HepG2 (cell line): Measurements from ENCODE around the gene MGAT5. TPM values are rescaled to one million over a fixed set of nuclear protein-coding genes. Genes with fewer than 3 reads are reported as not detected.

ENCODE experiments used
- ATAC-seq: fragments of 200-7000 bp; cut with Tn5 transposase; 3 replicates; pipeline ENCODE4 v1.9.1; 2020; ENCODE audit warnings: mild to moderate bottlenecking, moderate library complexity
- BruUV-seq: library from RNA; stranded (reverse); fragments of 400-500 nt; replicated peaks from 2 replicates; lab custom pipeline; 2021; lab: Mats Ljungman, UMichigan
- CTCF ChIA-PET: fragments of 300-600 bp; formaldehyde crosslinking; extraction: SDS; loops from one replicate; lab custom pipeline; 2021; ENCODE audit warnings: low total read pairs, inconsistent platforms, low intra/inter-chr PET ratio; lab: Yijun Ruan, JAX
- POLR2A ChIA-PET: fragments of 350-600 bp; sonication (Branson Sonifier 250); formaldehyde crosslinking; loops from one replicate; lab custom pipeline; 2020; ENCODE audit warnings: antibody characterized with exemption, inconsistent platforms; lab: Yijun Ruan, JAX
- DNase-seq: peaks from one replicate; pipeline ENCODE4 v3.0.0-alpha.2; 2015; ENCODE audit warnings: low spot score
- FAIRE-seq: peaks from 3 replicates; lab custom pipeline; 2011; peaks lifted over from hg19 to GRCh38; lab: Jason Lieb, UNC
- H2AFZ ChIP-seq: one replicate; pipeline ENCODE4 v1.6.1; 2011; ENCODE audit warnings: low read length, inconsistent platforms
- H3K27ac ChIP-seq: fragments of 300-600 bp; 3 replicates; pipeline ENCODE4 v1.8.0; 2011; ENCODE audit warnings: mixed run types, mild to moderate bottlenecking, mixed read lengths, low read length, inconsistent platforms; ENCODE audit not compliant: insufficient read depth; ENCODE audit errors: extremely low read length
- H3K27me3 ChIP-seq, 2 experiments: fragments of 200-600 bp in 1 of 2; 2 replicates in 1 of 2; 3 replicates in 1 of 2; pipeline versions ENCODE4 v1.6.0 to v1.8.0; 2011; ENCODE audit warnings: low read length in 2 of 2, mild to moderate bottlenecking in 2 of 2, moderate library complexity in 2 of 2, inconsistent platforms in 1 of 2; ENCODE audit not compliant: insufficient read depth in 2 of 2, control insufficient read depth in 1 of 2
- H3K36me3 ChIP-seq, 2 experiments: fragments of 200-600 bp in 1 of 2; replicated peaks in 1 of 2; 2 replicates in 1 of 2; 3 replicates in 1 of 2; pipeline versions ENCODE4 v1.5.1 to v1.8.0; 2011; ENCODE audit warnings: low read length in 2 of 2, inconsistent platforms in 1 of 2; ENCODE audit not compliant: insufficient read depth in 2 of 2, control insufficient read depth in 1 of 2
- H3K4me1 ChIP-seq: 2 replicates; pipeline ENCODE4 v1.5.1; 2012; ENCODE audit warnings: low read length, inconsistent platforms; ENCODE audit not compliant: insufficient read depth
- H3K4me2 ChIP-seq: 2 replicates; pipeline ENCODE4 v1.6.0; 2011; ENCODE audit warnings: low read depth, low read length, inconsistent platforms
- H3K4me3 ChIP-seq, 3 experiments: fragments of 200-600 bp in 1 of 3; sonication (generic), shearing (Covaris generic) in 1 of 3; replicated peaks in 1 of 3; 2 replicates each; pipeline ENCODE4 v1.5.1; 2011 to 2016; ENCODE audit warnings: low read length in 3 of 3, inconsistent platforms in 2 of 3, low read depth in 2 of 3, mild to moderate bottlenecking in 2 of 3, control low read depth in 1 of 3, mixed read lengths in 1 of 3; ENCODE audit not compliant: insufficient read depth in 1 of 3
- H3K79me2 ChIP-seq: one replicate; pipeline ENCODE4 v1.6.1; 2011; ENCODE audit warnings: low read length, inconsistent platforms; ENCODE audit not compliant: insufficient read depth
- H3K9ac ChIP-seq: 2 replicates; pipeline ENCODE4 v1.6.0; 2011; ENCODE audit warnings: mild to moderate bottlenecking, low read depth, low read length, inconsistent platforms; ENCODE audit not compliant: insufficient read depth
- H3K9me3 ChIP-seq: 2 replicates; pipeline ENCODE4 v1.5.1; 2012; ENCODE audit warnings: mild to moderate bottlenecking, low read length
- H4K20me1 ChIP-seq: 2 replicates; pipeline ENCODE4 v1.6.0; 2011; ENCODE audit warnings: inconsistent platforms, mild to moderate bottlenecking, low read length, moderate library complexity; ENCODE audit not compliant: insufficient read depth
- CCAR2 ChIP-seq: fragments of 200-400 bp; formaldehyde crosslinking; optimal IDR thresholded peaks from 2 replicates; pipeline ENCODE3; 2018; ENCODE audit warnings: low read depth, mild to moderate bottlenecking, low read length, moderate library complexity
- GLMP ChIP-seq: sonication (generic); formaldehyde crosslinking; IDR thresholded peaks from 2 replicates; pipeline ENCODE4 v1.9.0; 2021; ENCODE audit warnings: missing genetic modification reagents, mild to moderate bottlenecking, borderline replicate concordance
- MEIS1 ChIP-seq: sonication (generic); formaldehyde crosslinking; IDR thresholded peaks from 2 replicates; pipeline ENCODE4 v1.9.0; 2021; ENCODE audit warnings: mild to moderate bottlenecking, missing genetic modification reagents, moderate library complexity, borderline replicate concordance
- RBM22 ChIP-seq: fragments of 200-400 bp; formaldehyde crosslinking; optimal IDR thresholded peaks from 2 replicates; pipeline ENCODE3; 2017; ENCODE audit warnings: mild to moderate bottlenecking, low read length, moderate library complexity
- REST ChIP-seq, 2 experiments: IDR thresholded peaks; 2 replicates each; pipeline ENCODE4 v1.6.1; 2011 to 2012; ENCODE audit warnings: low read length in 2 of 2, borderline replicate concordance in 1 of 2, low read depth in 1 of 2, mild to moderate bottlenecking in 1 of 2, moderate library complexity in 1 of 2
- ZNF124 ChIP-seq: sonication (generic); formaldehyde crosslinking; IDR thresholded peaks from 2 replicates; pipeline ENCODE4 v1.4.0; 2020; ENCODE audit warnings: missing genetic modification reagents
- ZSCAN29 ChIP-seq: sonication (generic); formaldehyde crosslinking; conservative IDR thresholded peaks from 2 replicates; pipeline ENCODE4 v1.4.0; 2020; ENCODE audit warnings: mild to moderate bottlenecking, missing genetic modification reagents
- whole genome bisulfite sequencing: methylation state at CpG from one replicate; pipeline ENCODE4 v1.1.6; 2017; ENCODE audit warnings: low lambda C conversion rate; 5-methylcytosine and 5-hydroxymethylcytosine counted together
- in situ Hi-C: cut with HindIII; loops from 2 replicates; pipeline ENCODE4 v1.10.0; 2017; ENCODE audit warnings: low pct_unique_long_range_greater_than_20kb; ENCODE audit not compliant: extremely low pct_ligation_motif_present
- intact Hi-C: fragments of 100-400 bp; cut with micrococcal nuclease; formaldehyde crosslinking; loops from one replicate; pipeline ENCODE4 v1.10.0; 2022; ENCODE audit not compliant: unreplicated experiment
- polyA plus RNA-seq, 8 experiments: library from polyadenylated mRNA; depleted of rRNA in 3 of 8; stranded (reverse) in 7 of 8; unstranded in 1 of 8; fragments of >200 nt; fragmentation: Illumina TruSeq in 4 of 8; extraction: Trizol in 4 of 8; gene quantifications; 2 replicates each; pipeline versions ENCODE4 v1.2.1 to v1.2.3, GENCODE V29; 2011 to 2016; ENCODE audit warnings: low read depth in 4 of 8, missing spikeins in 1 of 8, mixed read lengths in 1 of 8; ENCODE audit not compliant: insufficient read depth in 1 of 8
- total RNA-seq, 5 experiments: library from RNA; depleted of rRNA; stranded (reverse); fragments of >200 nt; fragmentation: Illumina TruSeq; extraction: Trizol; gene quantifications; 2 replicates each; pipeline ENCODE4 v1.2.3, GENCODE V29; 2016; ENCODE audit warnings: low read depth in 1 of 5

The MGAT5 gene
- total and polyA plus RNA-seq, 2 of the 13 experiments (the other 11 are each of a cell fraction or from before 2014, with no cell fraction given): 33.1 to 60.2 TPM

GRCh38 chr2:134438371-134438770 is 184.5 kb downstream of the MGAT5 start:
- ATAC-seq (no peak), DNase-seq (no peak), FAIRE-seq (no peak)
- peaks cover 9% of the 10 kb centered on the region; the same call in 1 of the 2 replicates for H4K20me1 ChIP-seq
- H3K79me2 ChIP-seq: peaks cover 60% of the 10 kb centered on the region
- BruUV-seq: no TSS peak
- H3K4me2 ChIP-seq: no peak overlapping the region
- no peaks in the 10 kb centered on the region for H3K9me3 ChIP-seq
- peaks cover 61 to 92% of the 10 kb centered on the region in 2 experiments for H3K36me3 ChIP-seq
- ChIA-PET CTCF (no interaction called here), POLR2A (no interaction called here)
- no peak overlapping the region for H2AFZ ChIP-seq
- H3K4me3 ChIP-seq: no peak overlapping the region
- in situ Hi-C loops: no loop called here
- TF ChIP-seq ZSCAN29 (CRISPR knock-in tag) (no peak), RBM22 (peak; percentile 84)
- H3K27ac ChIP-seq: no peak overlapping the region
- H3K9ac ChIP-seq: no peak overlapping the region
- intact Hi-C loops: no loop called here
- peaks cover 32% of the 10 kb centered on the region for H3K4me1 ChIP-seq
- no peaks in the 10 kb centered on the region for H3K27me3 ChIP-seq
- WGBS: 83% methylated on average over 3 of the region's 3 CpGs

GRCh38 chr2:134440336-134440909 is 186.6 kb downstream of the MGAT5 start:
- TF ChIP-seq CCAR2 (no peak), MEIS1 (CRISPR knock-in tag) (no peak), GLMP (no peak), REST (IDR thresholded peaks at IDR 0.05; ENCODE audit: borderline replicate concordance in 1 of 2, low read depth in 1 of 2, low read length in 2 of 2) (no peak), ZNF124 (CRISPR knock-in tag) (no peak)
- no TSS peak for BruUV-seq
- ChIA-PET POLR2A (interaction anchor here (2.1 kb wide), 1 partner anchor 28 kb away, joined by 4 read pairs; no protein-coding TSS in a partner anchor), CTCF (no interaction called here)
- no peaks in the 10 kb centered on the region for H3K9me3 ChIP-seq
- no peak overlapping the region for H2AFZ ChIP-seq
- H3K36me3 ChIP-seq: peaks cover 69 to 92% of the 10 kb centered on the region in 2 experiments
- H3K9ac ChIP-seq: no peak overlapping the region
- H3K4me2 ChIP-seq: no peak overlapping the region
- H3K27me3 ChIP-seq: no peaks in the 10 kb centered on the region
- intact Hi-C loops (no loop called here), in situ Hi-C loops (no loop called here)
- H3K4me3 ChIP-seq: no peak overlapping the region
- DNase-seq: no peak
- 98% methylated on average over 16 of the region's 16 CpGs for WGBS
- ATAC-seq: no peak
- FAIRE-seq: no peak
- peaks cover 39% of the 10 kb centered on the region for H3K79me2 ChIP-seq
- peaks cover 9% of the 10 kb centered on the region; the same call in 1 of the 2 replicates for H4K20me1 ChIP-seq
- peaks cover 31% of the 10 kb centered on the region for H3K4me1 ChIP-seq
- H3K27ac ChIP-seq: no peak overlapping the region
